ENCODE data around the gene MCHR1. TPM values are rescaled to one million over a fixed set of nuclear protein-coding genes. Genes with fewer than 3 reads are reported as not detected.

The MCHR1 gene
- total and polyA plus RNA-seq, 8 donors: 0.23 to 0.26 TPM; not detected in 6

GRCh38 chr22:40668611-40669411, 10.5 kb upstream of the MCHR1 start:
- H3K4me3 ChIP-seq: no peak overlapping the region
- intact Hi-C loops (cut with DNase I): no loop called here
- ATAC-seq (peak in 2 of 4 donors; percentile 43 to 71), FAIRE-seq (no peak), DNase-seq (no peak)
- no peaks in the 10 kb centered on the region for H3K27me3 ChIP-seq
- no peaks in the 10 kb centered on the region for H3K36me3 ChIP-seq
- WGBS, 2 donors: 75 to 85% methylated on average over 9 to 11 of the region's 11 CpGs
- no peak for TF ChIP-seq CTCF (IDR thresholded peaks at IDR 0.05)
- no peaks in the 10 kb centered on the region for H3K9me3 ChIP-seq
- H3K27ac ChIP-seq: no peak overlapping the region
- no peaks in the 10 kb centered on the region for H3K4me1 ChIP-seq

GRCh38 chr22:40670058-40670457, 9.2 kb upstream of the MCHR1 start:
- no peaks in the 10 kb centered on the region for H3K27me3 ChIP-seq
- WGBS, 2 donors: 41 to 46% methylated on average over 2 of the region's 2 CpGs
- no peak for ATAC-seq
- H3K36me3 ChIP-seq: no peaks in the 10 kb centered on the region
- no peak for TF ChIP-seq CTCF (IDR thresholded peaks at IDR 0.05)
- H3K4me1 ChIP-seq: no peaks in the 10 kb centered on the region
- no peaks in the 10 kb centered on the region for H3K9me3 ChIP-seq
- no peak for DNase-seq
- intact Hi-C loops (cut with DNase I): no loop called here
- no peak overlapping the region for H3K27ac ChIP-seq
- H3K4me3 ChIP-seq: no peak overlapping the region
- FAIRE-seq: no peak

- H3K9me3 ChIP-seq: no peaks in the 10 kb centered on the region
- 89 to 92% methylated on average over 13 of the region's 13 CpGs for WGBS, 2 donors
- DNase-seq (no peak), FAIRE-seq (no peak), ATAC-seq (no peak)
- intact Hi-C loops (cut with DNase I): no loop called here
- H3K4me3 ChIP-seq: no peak overlapping the region
- H3K27ac ChIP-seq: no peak overlapping the region
- H3K4me1 ChIP-seq: no peaks in the 10 kb centered on the region
- TF ChIP-seq CTCF (IDR thresholded peaks at IDR 0.05): no peak
- H3K27me3 ChIP-seq: no peaks in the 10 kb centered on the region
- no peaks in the 10 kb centered on the region for H3K36me3 ChIP-seq
Observed at GRCh38 chr22:40671369-40671768, 7.9 kb upstream of the MCHR1 start.

- intact Hi-C loops (cut with DNase I): no loop called here
- TF ChIP-seq CTCF (IDR thresholded peaks at IDR 0.05): no peak
- WGBS, 2 donors: 91 to 100% methylated on average over 7 of the region's 7 CpGs
- no peaks in the 10 kb centered on the region for H3K27me3 ChIP-seq
- no peak overlapping the region for H3K4me3 ChIP-seq
- no peak overlapping the region for H3K27ac ChIP-seq
- no peaks in the 10 kb centered on the region for H3K36me3 ChIP-seq
- H3K4me1 ChIP-seq: no peaks in the 10 kb centered on the region
- no peaks in the 10 kb centered on the region for H3K9me3 ChIP-seq
- no peak for DNase-seq
- FAIRE-seq: no peak
- ATAC-seq: no peak
Observed at GRCh38 chr22:40671796-40672360, 7.4 kb upstream of the MCHR1 start.

GRCh38 chr22:40673017-40673416, 6.3 kb upstream of the MCHR1 start:
- intact Hi-C loops (cut with DNase I): no loop called here
- DNase-seq (no peak), FAIRE-seq (no peak), ATAC-seq (no peak)
- WGBS, 2 donors: 84% methylated on average over 4 of the region's 4 CpGs
- H3K27me3 ChIP-seq: no peaks in the 10 kb centered on the region
- no peaks in the 10 kb centered on the region for H3K4me1 ChIP-seq
- no peaks in the 10 kb centered on the region for H3K36me3 ChIP-seq
- no peaks in the 10 kb centered on the region for H3K9me3 ChIP-seq
- H3K4me3 ChIP-seq: no peak overlapping the region
- TF ChIP-seq CTCF (IDR thresholded peaks at IDR 0.05): no peak
- H3K27ac ChIP-seq: no peak overlapping the region
